HL-60 (cell line): ENCODE data around the gene DDRGK1.
"Not testable (repeated sequence)": the region's sequence is repeated elsewhere in the genome, so short reads cannot be mapped to it uniquely, and the experiment has no call there.

Source experiments
- DNase-seq, 2 experiments: peaks; one replicate each; pipeline ENCODE4 v3.0.0-alpha.2; 2010 to 2020; ENCODE audit warnings: low read depth in 1 of 2, low spot score in 1 of 2
- H3K27ac ChIP-seq: fragments of 250-450 bp; sonication (Bioruptor Pico); replicated peaks from 2 replicates; pipeline ENCODE4 v1.5.1; 2020; ENCODE audit warnings: mild to moderate bottlenecking, moderate library complexity
- H3K27me3 ChIP-seq: fragments of 250-450 bp; sonication (Bioruptor Pico); 2 replicates; pipeline ENCODE4 v1.5.1; 2021; ENCODE audit warnings: mild to moderate bottlenecking, moderate library complexity; ENCODE audit not compliant: insufficient read depth, poor library complexity, severe bottlenecking
- H3K4me3 ChIP-seq: replicated peaks from 2 replicates; pipeline ENCODE4 v1.5.1; 2011; ENCODE audit warnings: mild to moderate bottlenecking, control low read depth, low read length; ENCODE audit not compliant: insufficient read depth
- CTCF ChIP-seq: IDR thresholded peaks from one replicate; pipeline ENCODE4 v1.5.1; 2011; ENCODE audit warnings: low read length, control low read depth, inconsistent platforms; ENCODE audit not compliant: insufficient read depth
- GABPA ChIP-seq: IDR thresholded peaks from 2 replicates; pipeline ENCODE4 v1.6.1; 2012; ENCODE audit warnings: low read depth
- POLR2AphosphoS5 ChIP-seq: IDR thresholded peaks from 2 replicates; pipeline ENCODE4 v1.6.1; 2012; ENCODE audit warnings: low read depth
- REST ChIP-seq: IDR thresholded peaks from 2 replicates; pipeline ENCODE4 v1.6.1; 2012; ENCODE audit warnings: low read depth; ENCODE audit not compliant: insufficient replicate concordance
- SPI1 ChIP-seq: IDR thresholded peaks from 2 replicates; pipeline ENCODE4 v1.6.1; 2012; ENCODE audit warnings: low read depth, mild to moderate bottlenecking, borderline replicate concordance

The DDRGK1 gene

GRCh38 chr20:3189561-3190131 lies 14.8 kb downstream of the DDRGK1 start:
- TF ChIP-seq SPI1 (no peak), CTCF (no peak), POLR2AphosphoS5 (no peak), REST (no peak), GABPA (no peak)
- H3K27ac ChIP-seq = no peak overlapping the region

GRCh38 chr20:3188823-3189413 lies 15.6 kb downstream of the DDRGK1 start:
- TF ChIP-seq POLR2AphosphoS5 (0 out of 2 replicates have a peak, but pooled peaks have one; percentile 10), CTCF (no peak)
- H3K4me3 ChIP-seq = no peak overlapping the region
- no peaks in the 10 kb centered on the region for H3K27me3 ChIP-seq
- no peak overlapping the region for H3K27ac ChIP-seq
- DNase-seq = no peak

More at GRCh38 chr20:3189561-3190131, 14.8 kb downstream of the DDRGK1 start:
- no peaks in the 10 kb centered on the region for H3K27me3 ChIP-seq
- DNase-seq = no peak
- no peak overlapping the region for H3K4me3 ChIP-seq

- not testable (repeated sequence) for H3K27ac ChIP-seq, DNase-seq, H3K4me3 ChIP-seq, H3K27me3 ChIP-seq
These were observed 16.6 kb downstream of the DDRGK1 start for GRCh38 chr20:3187861-3188260.

- no peak for TF ChIP-seq POLR2AphosphoS5
- TF ChIP-seq REST = no peak
- TF ChIP-seq GABPA = no peak
- no peak for TF ChIP-seq SPI1
- no peak for TF ChIP-seq CTCF
- no peak overlapping the region for H3K27ac ChIP-seq
- no peak for DNase-seq
These were observed 20.4 kb downstream of the DDRGK1 start for GRCh38 chr20:3183896-3184612.

GRCh38 chr20:3182429-3182828 lies 22.1 kb downstream of the DDRGK1 start:
- DNase-seq, H3K27ac ChIP-seq, H3K4me3 ChIP-seq, H3K27me3 ChIP-seq: not testable (repeated sequence)

More at GRCh38 chr20:3183896-3184612, 20.4 kb downstream of the DDRGK1 start:
- Histone ChIP-seq H3K4me3 (no peak overlapping the region), H3K27me3 (no peaks in the 10 kb centered on the region)
